Measurements from ENCODE around the gene PURA. TPM values are rescaled to one million over a fixed set of nuclear protein-coding genes. Genes with fewer than 3 reads are reported as not detected.
A peak's percentile ranks its signal among the peaks of the same experiment; 100 is the strongest.

The PURA gene
- total and polyA plus RNA-seq, 12 donors = 3.2 to 27.7 (median 24.2) TPM

DNA sequence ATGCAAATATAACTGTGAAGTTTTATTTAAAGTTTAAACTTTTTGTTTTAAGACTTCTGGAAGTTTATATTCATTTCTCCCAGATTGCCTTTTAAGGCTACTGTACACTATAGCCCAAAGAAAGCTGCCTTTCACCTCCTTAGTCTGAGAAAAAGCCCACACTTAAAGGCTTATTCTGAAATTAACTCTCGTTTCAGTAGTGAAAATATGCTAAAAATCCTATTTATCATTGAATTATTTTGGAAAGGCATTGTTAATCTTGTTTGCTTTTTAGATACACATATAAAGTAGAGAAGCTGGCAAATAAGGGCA is 3.3 kb upstream of the PURA start:
- intact Hi-C loops (cut with DNase I) = no loop called here
- TF ChIP-seq, protein P1, sequence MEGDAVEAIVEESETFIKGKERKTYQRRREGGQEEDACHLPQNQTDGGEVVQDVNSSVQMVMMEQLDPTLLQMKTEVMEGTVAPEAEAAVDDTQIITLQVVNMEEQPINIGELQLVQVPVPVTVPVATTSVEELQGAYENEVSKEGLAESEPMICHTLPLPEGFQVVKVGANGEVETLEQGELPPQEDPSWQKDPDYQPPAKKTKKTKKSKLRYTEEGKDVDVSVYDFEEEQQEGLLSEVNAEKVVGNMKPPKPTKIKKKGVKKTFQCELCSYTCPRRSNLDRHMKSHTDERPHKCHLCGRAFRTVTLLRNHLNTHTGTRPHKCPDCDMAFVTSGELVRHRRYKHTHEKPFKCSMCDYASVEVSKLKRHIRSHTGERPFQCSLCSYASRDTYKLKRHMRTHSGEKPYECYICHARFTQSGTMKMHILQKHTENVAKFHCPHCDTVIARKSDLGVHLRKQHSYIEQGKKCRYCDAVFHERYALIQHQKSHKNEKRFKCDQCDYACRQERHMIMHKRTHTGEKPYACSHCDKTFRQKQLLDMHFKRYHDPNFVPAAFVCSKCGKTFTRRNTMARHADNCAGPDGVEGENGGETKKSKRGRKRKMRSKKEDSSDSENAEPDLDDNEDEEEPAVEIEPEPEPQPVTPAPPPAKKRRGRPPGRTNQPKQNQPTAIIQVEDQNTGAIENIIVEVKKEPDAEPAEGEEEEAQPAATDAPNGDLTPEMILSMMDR (IDR thresholded peaks at IDR 0.05) = no peak
- Histone ChIP-seq H3K27ac (no peak overlapping the region), H3K4me1 (peaks cover 0 to 73% (median 60%) of the 10 kb centered on the region in 9 donors), H3K36me3 (no peaks in the 10 kb centered on the region), H3K27me3 (peaks cover 0 to 30% (median 0%) of the 10 kb centered on the region in 7 donors), H3K9me3 (no peaks in the 10 kb centered on the region), H3K4me3 (no peak overlapping the region)
- ATAC-seq (no peak), DNase-seq (no peak)
- WGBS, 2 donors = 68 to 76% methylated on average over 1 of the region's 1 CpG

DNA sequence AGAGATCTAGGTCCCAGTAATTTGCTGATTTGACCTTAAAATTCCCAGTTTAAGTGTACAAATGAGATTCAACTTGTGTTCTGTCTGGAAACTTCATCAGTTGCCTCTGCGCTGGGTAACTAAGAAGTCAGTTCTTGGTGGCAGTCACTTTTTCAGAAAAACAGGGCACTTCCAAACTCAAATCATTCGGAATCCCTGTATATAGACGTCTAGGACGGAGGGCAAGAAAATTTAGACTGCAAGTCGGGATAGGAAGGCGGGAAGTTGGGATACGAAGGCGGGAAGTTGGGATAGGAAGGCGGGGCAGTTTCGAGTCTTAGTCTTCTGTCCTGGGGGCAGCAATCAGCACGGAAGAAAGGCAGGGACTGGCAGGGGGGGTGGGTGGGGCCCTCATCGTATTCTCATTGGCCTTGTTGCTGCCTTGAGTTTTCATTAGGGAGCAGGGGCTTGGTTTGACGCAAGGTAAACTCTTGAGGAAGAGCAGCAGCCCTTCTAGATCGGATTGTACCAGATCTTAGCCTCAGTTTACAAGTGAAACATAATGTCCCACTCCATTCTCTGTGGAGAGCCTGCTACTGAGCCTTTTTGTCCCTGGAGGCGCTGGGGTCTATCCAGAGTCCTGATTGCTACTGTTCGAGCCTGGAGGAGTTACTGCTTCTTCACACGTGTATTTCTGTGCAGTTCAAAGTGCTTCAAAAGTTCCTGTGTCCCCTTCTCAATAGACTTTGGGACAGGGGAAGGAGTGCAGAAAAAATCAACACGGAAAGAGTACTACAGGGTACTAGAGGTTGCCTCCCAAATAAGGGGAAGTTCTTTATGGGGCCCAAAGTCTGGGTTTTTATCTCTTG is 2.7 kb upstream of the PURA start:
- 72 to 78% methylated on average over 18 of the region's 18 CpGs for WGBS, 2 donors
- intact Hi-C loops (cut with DNase I) = no loop called here
- ATAC-seq (no peak), DNase-seq (no peak)
- Histone ChIP-seq H3K4me1 (peaks cover 0 to 76% (median 65%) of the 10 kb centered on the region in 9 donors), H3K27ac (peak overlapping the region in 1 of 10 donors; percentile 22), H3K9me3 (no peaks in the 10 kb centered on the region), H3K4me3 (no peak overlapping the region), H3K36me3 (no peaks in the 10 kb centered on the region), H3K27me3 (peaks cover 0 to 30% (median 0%) of the 10 kb centered on the region in 7 donors)
- TF ChIP-seq, protein P1 (IDR thresholded peaks at IDR 0.05) = no peak

DNA sequence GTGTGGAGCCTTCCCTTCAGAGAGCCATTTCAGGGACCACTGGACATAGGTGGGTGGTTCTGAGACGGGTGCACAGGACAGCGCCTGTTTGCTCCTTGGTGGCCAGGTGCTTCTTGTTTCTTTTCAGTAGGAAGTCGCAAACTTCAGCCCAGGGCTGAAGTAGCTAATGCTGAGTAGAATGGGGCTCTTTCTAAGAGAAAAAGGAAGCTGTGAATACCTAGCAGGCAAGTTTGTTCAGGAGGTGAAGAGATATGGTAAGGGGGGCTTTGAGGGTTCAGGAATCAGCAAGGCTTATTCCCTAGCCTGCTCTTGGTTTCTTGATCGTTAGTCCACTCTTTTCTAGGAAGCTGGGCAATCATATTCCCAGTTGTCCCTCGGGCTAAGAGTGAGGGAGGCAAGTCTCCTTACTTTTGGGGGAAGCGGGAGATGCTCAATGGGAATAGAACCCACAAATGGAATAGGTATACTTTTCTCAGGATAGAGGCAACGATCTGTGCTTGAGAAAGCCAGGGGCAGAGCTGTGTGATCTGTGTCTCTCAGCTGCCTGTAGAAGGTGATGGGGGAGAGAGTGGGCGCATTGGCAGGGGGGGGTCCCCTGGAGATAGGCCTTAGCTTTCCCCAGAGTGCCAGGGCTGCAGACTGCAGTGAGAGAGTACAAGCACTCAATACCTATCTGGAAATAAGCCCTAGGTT is 1.9 kb upstream of the PURA start:
- no peak for ATAC-seq
- WGBS, 2 donors = 69 to 74% methylated on average over 8 of the region's 8 CpGs
- no peak for DNase-seq
- Histone ChIP-seq H3K36me3 (no peaks in the 10 kb centered on the region), H3K27ac (peak overlapping the region in 5 of 10 donors; percentile 22 to 95 (median 90)), H3K27me3 (peaks cover 0 to 30% (median 0%) of the 10 kb centered on the region in 7 donors), H3K9me3 (no peaks in the 10 kb centered on the region), H3K4me1 (peaks cover 0 to 76% (median 65%) of the 10 kb centered on the region in 9 donors), H3K4me3 (peak overlapping the region in 4 of 10 donors; percentile 73 to 89 (median 78))
- TF ChIP-seq, protein P1 (IDR thresholded peaks at IDR 0.05) = no peak
- intact Hi-C loops (cut with DNase I) = no loop called here

DNA sequence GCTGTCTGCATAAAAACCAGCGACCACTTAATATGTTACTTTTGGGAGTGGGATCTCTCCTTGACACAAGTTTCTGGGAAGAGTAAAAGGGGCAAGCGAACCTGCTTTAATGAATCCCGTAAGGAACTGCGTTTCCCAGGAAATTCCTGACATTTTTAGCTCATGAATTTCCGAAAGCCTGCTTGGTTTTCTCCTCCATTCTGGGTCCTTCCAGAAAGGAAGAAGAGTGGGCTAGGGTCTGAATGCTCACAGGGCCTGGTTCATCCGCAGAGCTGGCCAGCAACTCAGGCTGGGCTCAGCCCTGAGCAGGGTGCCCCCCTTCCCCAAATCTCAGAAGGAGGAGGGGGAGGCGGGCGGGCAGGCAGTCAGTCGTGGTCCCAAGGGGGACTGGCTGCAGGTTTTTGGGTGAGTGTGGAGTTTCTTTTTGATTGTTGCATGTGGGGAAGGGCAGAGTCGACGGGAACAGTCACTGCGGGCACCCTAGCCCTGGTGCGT is 1.2 kb upstream of the PURA start:
- intact Hi-C loops (cut with DNase I) = no loop called here
- Histone ChIP-seq H3K4me1 (peaks cover 3 to 78% (median 69%) of the 10 kb centered on the region in 9 donors), H3K36me3 (no peaks in the 10 kb centered on the region), H3K9me3 (no peaks in the 10 kb centered on the region), H3K27me3 (peaks cover 0 to 30% (median 0%) of the 10 kb centered on the region in 7 donors), H3K27ac (peak overlapping the region in 9 of 10 donors; percentile 87 to 95 (median 90)), H3K4me3 (peak overlapping the region; percentile 55 to 89 (median 76))
- WGBS, 2 donors = 19 to 21% methylated on average over 13 of the region's 13 CpGs
- no peak for DNase-seq
- ATAC-seq = no peak
- TF ChIP-seq, protein P1 (IDR thresholded peaks at IDR 0.05) = no peak
